Neural progenitor cell (in vitro differentiated cells): ENCODE measurements around the gene TCP10L. TPM values are rescaled to one million over a fixed set of nuclear protein-coding genes. Genes with fewer than 3 reads are reported as not detected.
A peak's percentile ranks its signal among the peaks of the same experiment; 100 is the strongest.

Experiments
- DNase-seq: peaks from one replicate; pipeline ENCODE4 v3.0.0-alpha.2; 2016; ENCODE audit warnings: low spot score
- H2AFZ ChIP-seq: fragments of 200-600 bp; sonication (generic); replicated peaks from 2 replicates; pipeline ENCODE4 v1.6.1; 2016; ENCODE audit warnings: antibody characterized with exemption
- H3F3A ChIP-seq: fragments of 200-600 bp; sonication (generic); 2 replicates; pipeline ENCODE4 v1.6.1; 2016; ENCODE audit warnings: antibody characterized with exemption, low read depth
- H3K27ac ChIP-seq: fragments of 200-600 bp; sonication (generic); 2 replicates; pipeline ENCODE4 v1.5.1; 2016; ENCODE audit warnings: mild to moderate bottlenecking
- H3K27me3 ChIP-seq: fragments of 200-600 bp; sonication (generic); 2 replicates; pipeline ENCODE4 v1.6.1; 2016; ENCODE audit warnings: mild to moderate bottlenecking, moderate library complexity
- H3K36me3 ChIP-seq: fragments of 200-600 bp; sonication (generic); 2 replicates; pipeline ENCODE4 v1.5.1; 2016
- H3K4me1 ChIP-seq: fragments of 200-600 bp; sonication (generic); 2 replicates; pipeline ENCODE4 v1.6.1; 2016; ENCODE audit warnings: mixed run types
- H3K4me2 ChIP-seq: fragments of 200-600 bp; sonication (generic); 2 replicates; pipeline ENCODE4 v1.6.1; 2016
- H3K4me3 ChIP-seq: fragments of 200-600 bp; sonication (generic); 2 replicates; pipeline ENCODE4 v1.5.1; 2016
- H3K79me2 ChIP-seq: fragments of 200-600 bp; sonication (generic); 2 replicates; pipeline ENCODE4 v1.6.1; 2016; ENCODE audit warnings: low read depth
- H3K9ac ChIP-seq: fragments of 200-600 bp; sonication (generic); 2 replicates; pipeline ENCODE4 v1.6.1; 2016
- H3K9me3 ChIP-seq: fragments of 200-600 bp; sonication (generic); 2 replicates; pipeline ENCODE4 v1.5.1; 2016; ENCODE audit warnings: low read depth
- H4K20me1 ChIP-seq: fragments of 200-600 bp; sonication (generic); 2 replicates; pipeline ENCODE4 v1.6.1; 2016; ENCODE audit warnings: low read depth
- H3K27ac Mint-ChIP-seq: 3 replicates; pipeline ENCODE4 v1.8.0; 2021; ENCODE audit warnings: mixed read lengths
- H3K27me3 Mint-ChIP-seq: 2 replicates; pipeline ENCODE4 v1.8.0; 2022; ENCODE audit warnings: low read depth, mild to moderate bottlenecking, inconsistent platforms, moderate library complexity, mixed read lengths; ENCODE audit not compliant: insufficient read depth
- H3K36me3 Mint-ChIP-seq: 3 replicates; pipeline ENCODE4 v1.8.0; 2021; ENCODE audit warnings: mixed read lengths
- H3K4me1 Mint-ChIP-seq: 3 replicates; pipeline ENCODE4 v1.8.0; 2021; ENCODE audit warnings: mixed read lengths
- H3K4me3 Mint-ChIP-seq: 3 replicates; pipeline ENCODE4 v1.8.0; 2021; ENCODE audit warnings: mild to moderate bottlenecking, moderate library complexity, mixed read lengths
- H3K9me3 Mint-ChIP-seq: 3 replicates; pipeline ENCODE4 v1.8.0; 2020; ENCODE audit warnings: mixed read lengths
- CTCF ChIP-seq: fragments of 200-600 bp; sonication (generic); IDR thresholded peaks from 2 replicates; pipeline ENCODE4 v1.5.1; 2017; ENCODE audit warnings: antibody characterized with exemption, mild to moderate bottlenecking
- EZH2 ChIP-seq: fragments of 200-600 bp; sonication (generic); IDR thresholded peaks from 2 replicates; pipeline ENCODE4 v1.6.1; 2017; ENCODE audit warnings: antibody characterized with exemption, mild to moderate bottlenecking, moderate library complexity
- EZH2phosphoT487 ChIP-seq: fragments of 200-600 bp; sonication (generic); IDR thresholded peaks from 2 replicates; pipeline ENCODE4 v1.6.1; 2017; ENCODE audit warnings: antibody characterized with exemption
- total RNA-seq: library from RNA; depleted of rRNA; stranded (reverse); fragments of >200 nt; gene quantifications from 2 replicates; pipeline ENCODE4 v1.2.3, GENCODE V29; 2015; ENCODE audit warnings: low replicate concordance

Gene TCP10L
- total RNA-seq, 1 donor from 2014 or later, result 3.7 TPM

GRCh38 chr21:32603131-32603530, 17.8 kb upstream of the TCP10L start:
- H3K4me3 Mint-ChIP-seq, result peak overlapping the region; percentile 22
- no peaks in the 10 kb centered on the region for H3K9me3 Mint-ChIP-seq
- Histone ChIP-seq H4K20me1 (peaks cover 25% of the 10 kb centered on the region), H3K79me2 (no peaks in the 10 kb centered on the region), H3K9me3 (no peaks in the 10 kb centered on the region), H3K4me3 (no peak overlapping the region), H2AFZ (no peak overlapping the region), H3F3A (peaks cover 42% of the 10 kb centered on the region), H3K9ac (no peak overlapping the region), H3K27ac (no peak overlapping the region), H3K4me2 (no peak overlapping the region), H3K36me3 (no peaks in the 10 kb centered on the region), H3K27me3 (no peaks in the 10 kb centered on the region), H3K4me1 (peaks cover 20% of the 10 kb centered on the region)
- no peak overlapping the region for H3K27ac Mint-ChIP-seq
- peaks cover 11% of the 10 kb centered on the region for H3K4me1 Mint-ChIP-seq
- TF ChIP-seq EZH2phosphoT487 (no peak), CTCF (no peak), EZH2 (no peak)
- H3K36me3 Mint-ChIP-seq, result peaks cover 23% of the 10 kb centered on the region
- DNase-seq, result no peak
- H3K27me3 Mint-ChIP-seq, result peaks cover 5% of the 10 kb centered on the region

GRCh38 chr21:32602099-32602498, 16.8 kb upstream of the TCP10L start:
- Mint-ChIP-seq H3K4me3 (no peak overlapping the region), H3K9me3 (no peaks in the 10 kb centered on the region), H3K4me1 (peaks cover 11% of the 10 kb centered on the region), H3K36me3 (peaks cover 18% of the 10 kb centered on the region), H3K27me3 (peaks cover 3% of the 10 kb centered on the region), H3K27ac (no peak overlapping the region)
- Histone ChIP-seq H3K4me2 (no peak overlapping the region), H3K4me1 (peaks cover 20% of the 10 kb centered on the region), H3K27me3 (no peaks in the 10 kb centered on the region), H3K9ac (no peak overlapping the region), H3K27ac (no peak overlapping the region), H3K36me3 (no peaks in the 10 kb centered on the region), H2AFZ (no peak overlapping the region), H3F3A (peaks cover 42% of the 10 kb centered on the region), H3K4me3 (no peak overlapping the region), H3K9me3 (no peaks in the 10 kb centered on the region), H4K20me1 (peaks cover 25% of the 10 kb centered on the region), H3K79me2 (no peaks in the 10 kb centered on the region)
- no peak for TF ChIP-seq EZH2phosphoT487
- no peak for TF ChIP-seq EZH2
- TF ChIP-seq CTCF, result no peak
- no peak for DNase-seq

GRCh38 chr21:32599526-32599925, 14.2 kb upstream of the TCP10L start:
- DNase-seq, result no peak
- Histone ChIP-seq H3K79me2 (no peaks in the 10 kb centered on the region), H3K36me3 (no peaks in the 10 kb centered on the region), H3K4me3 (no peak overlapping the region), H3K4me2 (no peak overlapping the region), H3K27me3 (no peaks in the 10 kb centered on the region), H4K20me1 (peaks cover 10% of the 10 kb centered on the region), H3K4me1 (peaks cover 7% of the 10 kb centered on the region), H2AFZ (no peak overlapping the region), H3F3A (peaks cover 24% of the 10 kb centered on the region), H3K9me3 (no peaks in the 10 kb centered on the region), H3K9ac (no peak overlapping the region), H3K27ac (no peak overlapping the region)
- Mint-ChIP-seq H3K4me3 (no peak overlapping the region), H3K27ac (no peak overlapping the region), H3K36me3 (peaks cover 8% of the 10 kb centered on the region), H3K4me1 (peaks cover 5% of the 10 kb centered on the region), H3K27me3 (peaks cover 5% of the 10 kb centered on the region), H3K9me3 (no peaks in the 10 kb centered on the region)
- TF ChIP-seq EZH2 (no peak), CTCF (no peak), EZH2phosphoT487 (no peak)

- no peak overlapping the region for H3K27ac Mint-ChIP-seq
- H3K27me3 ChIP-seq, result no peaks in the 10 kb centered on the region
- H3K4me3 Mint-ChIP-seq, result no peak overlapping the region
- H3K4me3 ChIP-seq, result no peak overlapping the region
- H3K9ac ChIP-seq, result no peak overlapping the region
- H2AFZ ChIP-seq, result no peak overlapping the region
- peaks cover 3% of the 10 kb centered on the region for H3K4me1 ChIP-seq
- H3K36me3 Mint-ChIP-seq, result peaks cover 8% of the 10 kb centered on the region
- H3K9me3 Mint-ChIP-seq, result no peaks in the 10 kb centered on the region
- peaks cover 6% of the 10 kb centered on the region for H3K27me3 Mint-ChIP-seq
- no peak overlapping the region for H3K4me2 ChIP-seq
- no peaks in the 10 kb centered on the region for H3K79me2 ChIP-seq
- peaks cover 20% of the 10 kb centered on the region for H3F3A ChIP-seq
- H4K20me1 ChIP-seq, result peaks cover 5% of the 10 kb centered on the region
- no peaks in the 10 kb centered on the region for H3K36me3 ChIP-seq
- TF ChIP-seq EZH2phosphoT487, result no peak
- no peak for TF ChIP-seq CTCF
- TF ChIP-seq EZH2, result no peak
- H3K27ac ChIP-seq, result no peak overlapping the region
- peaks cover under 1% of the 10 kb centered on the region for H3K4me1 Mint-ChIP-seq
- H3K9me3 ChIP-seq, result no peaks in the 10 kb centered on the region
- no peak for DNase-seq
Measured at GRCh38 chr21:32599091-32599490, 13.8 kb upstream of the TCP10L start.
